Measurements from ENCODE around the gene KLF18.
A peak's percentile ranks its signal among the peaks of the same experiment; 100 is the strongest.

Gene KLF18

DNA sequence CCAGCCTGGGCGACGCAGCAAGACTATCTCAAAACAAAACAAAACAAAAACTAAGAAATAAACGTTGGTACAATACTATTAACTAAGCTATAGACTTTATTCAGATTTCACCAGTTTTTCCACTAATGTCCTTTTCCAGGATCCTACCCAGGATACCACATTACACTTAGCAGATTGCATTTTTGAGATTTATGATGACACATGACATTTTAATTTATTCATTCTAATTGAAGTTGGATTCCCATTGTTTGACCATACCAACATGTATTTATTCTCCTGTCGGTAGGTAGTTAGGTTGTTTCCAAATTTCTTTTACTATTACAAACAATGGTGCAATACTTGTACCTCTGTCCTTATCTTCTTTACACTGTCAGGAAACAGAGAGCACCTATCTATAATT is 29.6 kb downstream of the KLF18 start:
- Histone ChIP-seq H3K27me3 (no peaks in the 10 kb centered on the region), H3K4me3 (no peak overlapping the region), H3K4me1 (peaks cover 0 to 7% (median 0%) of the 10 kb centered on the region in 10 experiments; a peak in 2 of 20 replicates), H3K36me3 (no peaks in the 10 kb centered on the region), H4K20me1 (no peaks in the 10 kb centered on the region; a peak in 1 of 22 replicates), H3K27ac (no peak overlapping the region), H3K9ac (no peak overlapping the region), H3K4me2 (no peak overlapping the region), H3K9me3 (replicated peaks in 1 of 11) (no peaks in the 10 kb centered on the region)
- no peak for TF ChIP-seq Cebpa-rat (IDR thresholded peaks at IDR 0.05)

DNA sequence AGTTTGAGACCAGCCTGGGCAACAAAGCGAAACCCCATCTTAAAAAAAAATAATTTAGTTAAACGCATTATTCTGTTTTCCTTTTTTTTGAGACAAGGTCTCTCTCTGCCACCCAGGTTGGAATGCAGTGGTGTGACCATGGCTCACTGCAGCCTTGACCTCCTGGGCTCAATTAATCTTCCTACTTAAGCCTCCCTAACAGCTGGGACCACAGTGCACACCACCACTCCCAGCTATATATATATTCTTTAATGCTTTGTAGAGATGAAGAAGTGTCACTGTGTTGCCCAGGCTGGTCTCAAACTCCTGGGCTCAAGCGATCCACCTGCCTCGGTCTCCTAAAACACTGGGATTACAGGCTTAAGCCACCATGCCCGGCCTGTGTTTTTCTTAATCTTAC is 30.5 kb downstream of the KLF18 start:
- no peak for TF ChIP-seq Cebpa-rat (IDR thresholded peaks at IDR 0.05)
- H3K27me3 ChIP-seq = no peaks in the 10 kb centered on the region
- no peaks in the 10 kb centered on the region for H3K36me3 ChIP-seq
- H3K4me1 ChIP-seq = peaks cover 0 to 7% (median 0%) of the 10 kb centered on the region in 10 experiments; a peak in 2 of 20 replicates
- H3K4me3 ChIP-seq = no peak overlapping the region
- H3K9me3 ChIP-seq (replicated peaks in 1 of 11) = no peaks in the 10 kb centered on the region
- H4K20me1 ChIP-seq = no peaks in the 10 kb centered on the region; a peak in 1 of 22 replicates
- no peak overlapping the region for H3K9ac ChIP-seq
- no peak overlapping the region for H3K27ac ChIP-seq
- H3K4me2 ChIP-seq = no peak overlapping the region

DNA sequence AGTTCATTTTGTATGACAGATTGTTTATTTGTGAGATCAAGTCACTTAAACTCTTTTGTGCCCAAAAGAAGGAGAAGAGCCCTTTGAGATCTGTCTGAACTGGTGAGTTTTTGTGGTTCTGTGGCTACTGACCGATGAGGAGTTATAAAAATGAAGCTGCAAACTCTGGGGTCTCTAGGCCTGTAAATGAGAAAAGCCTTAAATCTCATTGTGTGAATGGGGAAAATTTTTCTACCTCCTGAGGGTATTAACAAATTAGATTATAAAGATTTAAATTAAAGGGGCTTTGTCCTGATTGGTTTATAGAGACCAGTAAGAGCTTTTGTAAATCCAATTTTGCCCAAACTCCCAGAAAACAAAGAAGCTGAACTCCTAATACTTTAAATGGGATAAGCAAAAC is 32.5 kb downstream of the KLF18 start:
- Histone ChIP-seq H3K4me3 (no peak overlapping the region), H3K9me3 (replicated peaks in 1 of 11) (no peaks in the 10 kb centered on the region), H3K9ac (no peak overlapping the region), H3K4me1 (peaks cover 0 to 7% (median 0%) of the 10 kb centered on the region in 10 experiments; a peak in 2 of 20 replicates), H3K4me2 (no peak overlapping the region), H3K36me3 (no peaks in the 10 kb centered on the region), H4K20me1 (no peaks in the 10 kb centered on the region; a peak in 1 of 22 replicates), H3K27me3 (no peaks in the 10 kb centered on the region), H3K27ac (no peak overlapping the region)
- no peak for TF ChIP-seq Cebpa-rat (IDR thresholded peaks at IDR 0.05)

DNA sequence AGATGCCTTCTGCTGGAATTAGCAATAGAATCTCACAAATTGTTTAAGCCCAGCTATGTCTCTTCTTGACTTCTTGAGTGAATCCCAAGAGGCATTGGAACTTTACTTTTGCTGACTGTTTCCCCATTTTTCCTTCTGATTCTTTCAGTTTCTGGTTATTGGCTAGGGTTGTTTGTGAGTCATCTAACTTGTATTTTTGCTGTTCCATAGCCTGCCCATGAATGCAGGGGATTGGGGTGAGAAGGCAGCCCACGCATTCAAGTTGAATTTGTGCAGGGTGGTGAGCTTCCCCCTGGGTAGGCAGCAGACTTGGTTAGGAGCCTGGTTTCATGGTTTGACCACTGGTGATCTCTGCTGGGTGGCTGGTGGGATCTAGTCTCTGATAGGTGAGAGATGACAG is 33.2 kb downstream of the KLF18 start:
- Histone ChIP-seq H3K4me1 (peaks cover 0 to 7% (median 0%) of the 10 kb centered on the region in 10 experiments; a peak in 2 of 20 replicates), H4K20me1 (no peaks in the 10 kb centered on the region), H3K4me3 (no peak overlapping the region), H3K9ac (no peak overlapping the region), H3K9me3 (replicated peaks in 1 of 11) (no peaks in the 10 kb centered on the region), H3K27me3 (no peaks in the 10 kb centered on the region), H3K27ac (no peak overlapping the region), H3K4me2 (peak overlapping the region in 3 of 11 experiments; percentile 3 to 35 (median 31); a peak in 3 of 22 replicates), H3K36me3 (no peaks in the 10 kb centered on the region)
- no peak for TF ChIP-seq Cebpa-rat (IDR thresholded peaks at IDR 0.05)

DNA sequence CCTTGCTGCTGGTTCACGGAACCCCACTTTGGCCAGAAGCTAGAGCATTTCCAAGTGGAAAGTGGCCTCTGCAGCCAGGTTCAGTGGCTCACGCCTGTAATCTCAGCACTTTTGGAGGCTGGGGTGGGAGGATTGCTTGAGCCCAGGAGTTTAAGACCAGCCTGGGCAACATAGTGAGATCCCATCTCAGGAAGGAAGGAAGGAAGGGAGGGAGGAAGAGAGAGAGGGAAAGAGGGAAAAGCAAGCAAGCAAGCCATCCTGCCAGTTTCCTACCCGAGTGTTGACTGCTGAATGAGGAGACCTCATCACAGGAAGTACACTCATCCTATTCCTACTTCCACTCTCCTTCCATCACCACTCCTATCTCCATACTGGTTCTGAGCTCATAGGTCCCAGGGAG is 35.6 kb downstream of the KLF18 start:
- no peak overlapping the region for H3K27ac ChIP-seq
- no peak overlapping the region for H3K9ac ChIP-seq
- no peaks in the 10 kb centered on the region for H3K36me3 ChIP-seq
- no peaks in the 10 kb centered on the region for H3K9me3 ChIP-seq (replicated peaks in 1 of 11)
- no peak overlapping the region for H3K4me2 ChIP-seq
- H3K4me1 ChIP-seq = peaks cover 0 to 7% (median 0%) of the 10 kb centered on the region in 10 experiments; a peak in 2 of 20 replicates
- no peaks in the 10 kb centered on the region for H3K27me3 ChIP-seq
- no peak overlapping the region for H3K4me3 ChIP-seq
- H4K20me1 ChIP-seq = no peaks in the 10 kb centered on the region
- TF ChIP-seq Cebpa-rat (IDR thresholded peaks at IDR 0.05) = no peak

DNA sequence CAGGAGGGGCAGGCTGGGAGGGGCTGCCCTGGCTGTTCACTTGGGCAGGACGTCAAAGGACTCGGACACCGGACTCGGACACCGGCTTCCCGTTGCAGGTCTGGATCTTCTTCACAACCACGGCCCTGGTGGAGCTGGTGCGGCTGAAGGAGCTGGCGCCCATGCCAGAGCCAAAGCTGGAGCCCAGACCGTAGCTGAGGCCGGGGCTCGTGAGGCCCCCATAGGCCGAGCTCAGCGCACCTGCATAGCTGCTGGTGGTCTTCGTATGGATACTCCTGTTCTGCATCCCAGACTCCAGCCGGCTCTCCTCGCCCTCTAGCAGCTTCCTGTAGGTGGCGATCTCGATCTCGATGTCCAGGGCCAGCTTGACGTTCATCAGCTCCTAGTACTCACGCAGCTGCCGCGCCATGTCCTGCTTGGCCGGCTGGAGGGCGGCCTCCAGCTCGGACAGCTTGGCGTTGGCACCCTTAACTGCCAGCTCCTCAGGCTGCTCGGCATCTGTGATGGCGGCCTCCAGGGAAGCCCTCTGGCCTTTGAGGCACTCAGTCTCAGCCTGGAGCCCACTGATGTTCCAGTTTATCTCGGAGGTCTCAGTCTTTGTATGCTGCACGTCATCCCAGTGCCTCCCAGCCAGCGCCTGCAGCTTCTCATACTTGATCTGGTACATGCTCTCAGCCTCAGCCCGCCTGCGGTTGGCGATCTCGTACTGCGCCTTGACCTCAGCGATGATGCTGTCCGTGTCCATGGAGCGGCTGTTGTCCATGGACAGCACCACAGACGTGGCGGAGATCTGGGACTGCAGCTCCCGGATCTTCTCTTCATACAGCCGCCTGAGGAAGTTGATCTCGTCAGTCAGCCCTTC is 37.9 kb downstream of the KLF18 start:
- no peak for TF ChIP-seq Cebpa-rat (IDR thresholded peaks at IDR 0.05)

DNA sequence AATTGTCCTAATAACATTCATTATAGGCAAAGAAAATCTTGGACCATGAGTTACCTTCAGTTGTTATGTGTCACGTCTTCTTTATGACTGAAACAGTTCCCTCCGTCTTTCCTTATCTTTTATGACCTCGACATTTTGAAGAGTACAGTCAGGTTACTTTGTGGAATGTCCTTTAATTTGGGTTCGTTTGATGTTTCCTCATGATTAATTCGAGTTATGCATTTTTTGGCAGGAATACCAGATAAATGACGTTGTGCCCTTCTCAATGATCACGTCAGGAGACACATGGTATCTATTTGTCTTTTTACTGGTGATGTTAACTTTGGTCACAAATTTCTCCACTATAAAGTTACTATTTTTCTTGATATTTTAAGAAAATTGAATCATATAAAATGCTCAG is 40.1 kb downstream of the KLF18 start:
- Histone ChIP-seq H3K4me1 (no peaks in the 10 kb centered on the region), H3K9ac (no peak overlapping the region), H3K4me2 (no peak overlapping the region), H4K20me1 (no peaks in the 10 kb centered on the region), H3K36me3 (no peaks in the 10 kb centered on the region), H3K27me3 (no peaks in the 10 kb centered on the region), H3K4me3 (no peak overlapping the region), H3K27ac (no peak overlapping the region), H3K9me3 (replicated peaks in 1 of 11) (peaks cover 4 to 15% (median 11%) of the 10 kb centered on the region in 11 experiments; a peak in 12 of 22 replicates)
- no peak for TF ChIP-seq Cebpa-rat (IDR thresholded peaks at IDR 0.05)

More for the DNA sequence above, 37.9 kb downstream of the KLF18 start:
- Histone ChIP-seq H3K4me3 (no peak overlapping the region), H4K20me1 (no peaks in the 10 kb centered on the region), H3K9ac (no peak overlapping the region), H3K4me1 (peaks cover 0 to 7% (median 0%) of the 10 kb centered on the region in 10 experiments; a peak in 2 of 20 replicates), H3K36me3 (no peaks in the 10 kb centered on the region), H3K27me3 (no peaks in the 10 kb centered on the region), H3K27ac (no peak overlapping the region), H3K4me2 (no peak overlapping the region), H3K9me3 (replicated peaks in 1 of 11) (no peaks in the 10 kb centered on the region)

DNA sequence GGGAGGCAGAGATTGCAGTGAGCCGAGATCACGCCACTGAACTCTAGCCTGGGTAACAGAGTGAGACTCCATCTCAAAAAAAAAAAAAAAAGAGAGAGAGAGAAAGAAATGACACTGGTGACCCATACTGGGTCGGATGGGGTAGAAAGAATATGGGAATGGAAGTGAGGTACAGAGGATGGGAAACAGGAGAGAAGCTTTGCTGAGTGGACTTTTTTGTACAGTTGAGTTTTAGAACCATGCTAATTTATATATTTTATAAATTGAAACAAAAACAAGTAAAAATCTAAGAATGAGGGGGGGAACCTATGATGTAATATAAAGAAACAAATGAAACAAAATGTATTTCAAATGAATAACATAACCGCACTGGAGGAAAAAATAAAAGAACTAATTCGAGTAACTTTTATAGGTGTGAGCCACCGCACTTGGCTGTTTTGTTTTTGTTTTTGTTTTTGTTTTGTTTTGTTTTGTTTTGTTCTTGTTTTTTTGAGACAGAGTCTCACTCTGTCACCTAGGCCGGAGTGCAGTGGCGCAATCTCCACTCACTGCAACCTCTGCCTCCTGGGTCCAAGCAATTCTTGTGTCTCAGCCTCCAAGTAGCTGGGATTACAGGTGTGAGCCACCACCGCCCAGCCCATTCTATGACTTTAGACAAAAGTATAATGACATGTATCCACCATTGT is 41.1 kb downstream of the KLF18 start:
- Histone ChIP-seq H3K9me3 (replicated peaks in 1 of 11) (peaks cover 9 to 23% (median 17%) of the 10 kb centered on the region in 11 experiments; a peak in 14 of 22 replicates), H3K36me3 (no peaks in the 10 kb centered on the region), H3K4me3 (no peak overlapping the region), H3K4me1 (no peaks in the 10 kb centered on the region), H3K9ac (no peak overlapping the region), H3K27ac (no peak overlapping the region), H4K20me1 (no peaks in the 10 kb centered on the region), H3K4me2 (no peak overlapping the region), H3K27me3 (no peaks in the 10 kb centered on the region)
- no peak for TF ChIP-seq Cebpa-rat (IDR thresholded peaks at IDR 0.05)

DNA sequence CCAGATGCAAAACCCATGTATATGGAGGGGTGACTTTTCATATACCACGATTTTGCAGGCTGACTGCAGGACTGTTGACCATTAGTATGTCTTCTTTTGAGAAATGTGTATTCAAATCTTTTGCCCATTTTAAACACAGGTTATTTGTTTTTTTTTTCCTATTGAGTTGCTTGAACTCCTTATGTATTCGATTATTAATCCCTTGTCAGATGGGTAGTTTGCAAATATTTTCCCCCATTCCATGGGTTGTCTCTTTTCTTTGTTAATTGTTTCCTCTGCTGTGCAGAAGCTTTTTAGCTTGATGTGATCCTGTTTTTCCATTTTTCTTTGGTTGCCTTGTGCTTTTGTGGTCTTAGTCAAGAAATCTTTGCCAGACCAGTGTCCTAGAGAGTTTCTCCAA is 47.4 kb downstream of the KLF18 start:
- Histone ChIP-seq H3K9me3 (replicated peaks in 1 of 11) (peaks cover 11 to 39% (median 32%) of the 10 kb centered on the region in 11 experiments; a peak in 17 of 22 replicates), H3K27me3 (no peaks in the 10 kb centered on the region), H3K4me2 (no peak overlapping the region), H3K36me3 (no peaks in the 10 kb centered on the region), H4K20me1 (no peaks in the 10 kb centered on the region), H3K27ac (no peak overlapping the region), H3K4me3 (no peak overlapping the region), H3K9ac (no peak overlapping the region), H3K4me1 (no peaks in the 10 kb centered on the region; a peak in 1 of 20 replicates)
- TF ChIP-seq Cebpa-rat (IDR thresholded peaks at IDR 0.05) = no peak

Data from BLaER1 treated with 17β-estradiol and CSF1 and Interleukin-3, amounts not matched to agents 10 nM and 100 nM (cell line).